Pancreas (tissue), 10 donors: ENCODE measurements around the gene ANKS1B. TPM values are rescaled to one million over a fixed set of nuclear protein-coding genes. Genes with fewer than 3 reads are reported as not detected.

Experiments used
- ATAC-seq, 4 donors: fragments of 200-7000 bp; cut with Tn5 transposase; one replicate each; pipeline versions ENCODE4 v1.8.0 to v1.9.1; 2020; ENCODE audit warnings: mild to moderate bottlenecking in 4 of 4, moderate library complexity in 4 of 4
- DNase-seq, 6 donors: peaks; one replicate each; pipeline ENCODE4 v3.0.0-alpha.2; 2020
- FAIRE-seq: peaks from 2 replicates; lab custom pipeline; 2012; peaks lifted over from hg19 to GRCh38; lab: Jason Lieb, UNC
- H3K27ac ChIP-seq, 4 donors: fragments of 200-600 bp; sonication (generic); 1 replicate in 3 of 4; 2 replicates in 1 of 4; pipeline versions ENCODE4 v1.5.0 to v1.8.0; 2020
- H3K27me3 ChIP-seq, 4 donors: fragments of 200-600 bp; one replicate each; pipeline ENCODE4 v1.8.0; 2021
- H3K36me3 ChIP-seq, 3 donors: fragments of 200-600 bp; sonication (generic) in 1 of 3; one replicate each; pipeline versions ENCODE4 v1.5.0 to v1.8.0; 2020 to 2021
- H3K4me1 ChIP-seq, 3 donors: fragments of 200-600 bp; one replicate each; pipeline ENCODE4 v1.8.0; 2021
- H3K4me3 ChIP-seq, 4 donors: fragments of 200-600 bp; sonication (generic) in 2 of 4; one replicate each; pipeline versions ENCODE4 v1.5.0 to v1.8.0; 2020 to 2021
- H3K9me3 ChIP-seq, 4 donors: fragments of 200-600 bp; one replicate each; pipeline ENCODE4 v1.8.0; 2021
- WGBS, 2 donors: extraction: QIAGEN DNeasy Blood & Tissue Kit; methylation state at CpG; one replicate each; pipeline ENCODE4 v1.1.7; 2013; 5-methylcytosine and 5-hydroxymethylcytosine counted together
- intact Hi-C, 3 donors: fragments of 100-400 bp; cut with DNase I; formaldehyde crosslinking; loops; one replicate each; pipeline versions ENCODE4 v1.11.1 to v1.14.2; 2022
- polyA plus RNA-seq, 2 donors: library from polyadenylated mRNA; stranded (reverse); fragments of 200-250 nt; gene quantifications; one replicate each; pipeline ENCODE4 v1.2.3, GENCODE V29; 2013
- total RNA-seq, 6 donors: library from RNA; stranded (reverse); fragmentation: NEBNext Ultra II Directional in 4 of 6; extraction: Animal tissue kit (Norgen Biotek cat#: 25700) in 4 of 6; gene quantifications; one replicate each; pipeline versions ENCODE4 v1.2.1 to v1.2.4, GENCODE V29; 2021 to 2023
- TF ChIP-seq, protein P1 (sequence below), 4 donors: fragments of 200-600 bp; sonication (generic) in 3 of 4; IDR thresholded peaks; one replicate each; pipeline versions ENCODE4 v1.5.0 to v1.8.0; 2021; ENCODE audit warnings: antibody characterized with exemption in 4 of 4
- donor health status: healthy with polysubstance abuse.
- donor health status: DM: no; HTN: no; CAD: no; lungs with moderate emphysema.
- donor health status: DM: no; HTN: no; CAD: no.
- donor health status: control.
- donor health status: control.
- donor health status: Bipolar disorder and iron deficiency.
- donor health status: DM: yes; HTN: yes; CAD: no.
- donor health status: DM: no; HTN: no; CAD: no.
- donor health status: DM: no; HTN: no; CAD: no.
- donor health status: DM: yes; HTN: yes; CAD: no.

The ANKS1B gene
- total and polyA plus RNA-seq, 8 donors = 0.49 to 3.2 (median 1.9) TPM

DNA sequence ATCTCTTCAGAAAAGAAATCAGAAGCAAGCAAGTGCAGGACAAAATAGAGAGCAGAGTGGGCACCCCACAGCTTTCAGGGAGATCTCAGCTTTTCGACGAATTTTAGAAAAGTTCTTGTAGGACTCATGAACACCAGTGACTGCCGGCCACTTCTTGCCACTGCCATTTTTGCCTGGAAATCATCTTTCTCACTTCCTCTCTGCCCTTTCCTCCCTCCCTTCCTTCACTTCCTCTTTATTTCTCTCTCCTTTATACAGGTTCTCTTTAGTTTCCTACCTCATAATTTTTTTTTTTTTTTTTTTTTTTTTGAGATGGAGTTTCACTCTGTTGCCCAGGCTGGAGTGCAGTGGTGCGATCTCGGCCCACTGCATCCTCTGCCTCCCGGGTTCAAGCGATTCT is 1154.1 kb downstream of the ANKS1B start:
- DNase-seq = no peak
- ATAC-seq = no peak
- 64 to 77% methylated on average over 7 of the region's 7 CpGs for WGBS, 2 donors
- intact Hi-C loops = no loop called here
- H3K27ac ChIP-seq = no peak overlapping the region
- TF ChIP-seq, protein P1, sequence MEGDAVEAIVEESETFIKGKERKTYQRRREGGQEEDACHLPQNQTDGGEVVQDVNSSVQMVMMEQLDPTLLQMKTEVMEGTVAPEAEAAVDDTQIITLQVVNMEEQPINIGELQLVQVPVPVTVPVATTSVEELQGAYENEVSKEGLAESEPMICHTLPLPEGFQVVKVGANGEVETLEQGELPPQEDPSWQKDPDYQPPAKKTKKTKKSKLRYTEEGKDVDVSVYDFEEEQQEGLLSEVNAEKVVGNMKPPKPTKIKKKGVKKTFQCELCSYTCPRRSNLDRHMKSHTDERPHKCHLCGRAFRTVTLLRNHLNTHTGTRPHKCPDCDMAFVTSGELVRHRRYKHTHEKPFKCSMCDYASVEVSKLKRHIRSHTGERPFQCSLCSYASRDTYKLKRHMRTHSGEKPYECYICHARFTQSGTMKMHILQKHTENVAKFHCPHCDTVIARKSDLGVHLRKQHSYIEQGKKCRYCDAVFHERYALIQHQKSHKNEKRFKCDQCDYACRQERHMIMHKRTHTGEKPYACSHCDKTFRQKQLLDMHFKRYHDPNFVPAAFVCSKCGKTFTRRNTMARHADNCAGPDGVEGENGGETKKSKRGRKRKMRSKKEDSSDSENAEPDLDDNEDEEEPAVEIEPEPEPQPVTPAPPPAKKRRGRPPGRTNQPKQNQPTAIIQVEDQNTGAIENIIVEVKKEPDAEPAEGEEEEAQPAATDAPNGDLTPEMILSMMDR (IDR thresholded peaks at IDR 0.05) = no peak
- H3K9me3 ChIP-seq = no peaks in the 10 kb centered on the region
- no peaks in the 10 kb centered on the region for H3K27me3 ChIP-seq
- no peak overlapping the region for H3K4me3 ChIP-seq
- no peaks in the 10 kb centered on the region for H3K4me1 ChIP-seq
- no peak for FAIRE-seq
- H3K36me3 ChIP-seq = no peaks in the 10 kb centered on the region

DNA sequence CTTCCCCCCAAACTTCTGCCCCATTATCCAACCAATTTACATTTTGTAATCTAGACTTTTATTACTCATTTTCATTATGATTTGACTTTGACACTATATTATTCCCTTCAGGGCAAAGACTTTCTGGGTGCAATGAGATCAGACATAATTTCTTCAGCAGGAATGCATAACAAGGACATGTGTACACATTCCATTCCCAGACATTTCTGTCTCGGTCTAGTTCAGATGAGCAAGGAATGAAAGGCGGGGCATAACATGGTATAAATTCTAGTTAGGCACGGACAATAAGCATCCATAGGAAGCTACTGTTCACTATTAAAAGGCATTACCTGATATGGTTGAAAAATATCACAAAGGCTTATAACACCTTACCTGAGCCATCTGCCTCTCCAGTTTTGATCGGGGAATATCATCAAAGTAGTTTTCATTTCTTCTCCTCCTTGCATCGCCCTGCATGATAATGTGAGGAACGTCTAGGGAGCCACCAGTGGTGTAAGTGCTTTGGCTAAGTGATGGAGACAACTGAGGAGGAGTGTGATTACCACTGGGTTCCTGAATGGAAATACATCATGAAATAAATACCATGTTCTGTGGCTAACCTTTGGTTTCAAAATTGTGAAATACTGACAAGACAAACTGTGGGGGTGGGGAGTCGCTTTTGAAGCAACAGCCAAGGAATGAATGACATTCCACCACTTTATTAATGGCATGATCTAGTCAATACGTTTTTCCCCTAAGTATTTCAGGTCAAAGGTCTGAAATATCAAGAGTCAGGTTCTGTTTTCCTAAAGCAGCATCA is 1155.7 kb downstream of the ANKS1B start:
- Histone ChIP-seq H3K4me1 (no peaks in the 10 kb centered on the region), H3K27ac (no peak overlapping the region), H3K9me3 (no peaks in the 10 kb centered on the region), H3K36me3 (no peaks in the 10 kb centered on the region), H3K4me3 (no peak overlapping the region), H3K27me3 (no peaks in the 10 kb centered on the region)
- intact Hi-C loops = no loop called here
- 60 to 70% methylated on average over 8 of the region's 8 CpGs for WGBS, 2 donors
- DNase-seq = no peak
- no peak for ATAC-seq
- TF ChIP-seq, protein P1 (IDR thresholded peaks at IDR 0.05) = no peak
- FAIRE-seq = no peak

DNA sequence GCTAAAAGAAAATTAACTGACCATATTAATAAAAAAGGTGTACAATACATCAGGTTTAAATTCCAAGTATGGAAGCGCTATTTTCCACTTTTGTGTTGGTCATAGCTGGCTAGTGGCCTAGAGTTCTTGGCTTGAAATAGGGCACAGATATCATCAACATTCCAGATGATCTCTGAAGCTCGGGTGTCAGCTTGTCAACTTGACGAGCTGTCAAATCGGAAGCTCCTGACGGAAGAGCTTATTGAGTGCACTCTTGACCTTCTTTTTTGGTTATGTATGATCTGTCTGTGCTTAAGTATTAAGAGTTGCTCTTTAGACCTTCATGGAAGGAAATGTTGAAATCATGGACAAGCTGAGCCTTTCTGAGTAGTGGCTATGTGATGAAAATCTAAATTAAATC is 1161.7 kb downstream of the ANKS1B start:
- no peak overlapping the region for H3K27ac ChIP-seq
- H3K9me3 ChIP-seq = no peaks in the 10 kb centered on the region
- intact Hi-C loops = no loop called here
- TF ChIP-seq, protein P1 (IDR thresholded peaks at IDR 0.05) = no peak
- H3K27me3 ChIP-seq = no peaks in the 10 kb centered on the region
- ATAC-seq (no peak), FAIRE-seq (no peak), DNase-seq (no peak)
- no peaks in the 10 kb centered on the region for H3K4me1 ChIP-seq
- no peak overlapping the region for H3K4me3 ChIP-seq
- no peaks in the 10 kb centered on the region for H3K36me3 ChIP-seq
- 84% methylated on average over 5 of the region's 5 CpGs for WGBS, 2 donors

DNA sequence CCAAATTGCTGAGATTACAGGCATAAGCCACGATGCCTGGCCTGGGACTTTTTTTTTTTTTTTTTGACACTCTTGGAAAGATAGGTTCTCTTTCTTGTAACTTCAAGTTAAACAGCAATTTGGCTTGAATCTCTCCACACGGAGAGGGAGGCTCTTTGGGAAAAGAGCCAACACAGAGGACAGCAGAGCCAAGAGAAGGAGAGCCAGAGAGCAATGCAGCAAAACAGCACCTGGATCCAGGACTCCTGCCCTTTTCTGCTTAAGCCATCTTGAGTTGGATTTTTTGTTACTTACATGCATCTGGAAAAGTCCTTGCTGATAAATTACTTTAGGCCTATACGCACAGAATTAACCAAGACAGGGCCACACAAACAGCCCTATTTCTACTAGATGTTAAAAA is 1162.9 kb downstream of the ANKS1B start:
- Histone ChIP-seq H3K36me3 (no peaks in the 10 kb centered on the region), H3K27ac (no peak overlapping the region), H3K27me3 (no peaks in the 10 kb centered on the region), H3K4me3 (no peak overlapping the region), H3K4me1 (no peaks in the 10 kb centered on the region), H3K9me3 (no peaks in the 10 kb centered on the region)
- FAIRE-seq = no peak
- TF ChIP-seq, protein P1 (IDR thresholded peaks at IDR 0.05) = no peak
- no peak for ATAC-seq
- intact Hi-C loops = no loop called here
- no peak for DNase-seq
- 47 to 55% methylated on average over 3 of the region's 3 CpGs for WGBS, 2 donors

GRCh38 chr12:98821232-98821631 is 1163.5 kb downstream of the ANKS1B start:
- H3K4me3 ChIP-seq = no peak overlapping the region
- WGBS, 2 donors = 90 to 91% methylated on average over 2 of the region's 2 CpGs
- H3K36me3 ChIP-seq = no peaks in the 10 kb centered on the region
- no peaks in the 10 kb centered on the region for H3K27me3 ChIP-seq
- DNase-seq = no peak
- TF ChIP-seq, protein P1 (IDR thresholded peaks at IDR 0.05) = no peak
- H3K9me3 ChIP-seq = no peaks in the 10 kb centered on the region
- no peak for FAIRE-seq
- no peak for ATAC-seq
- no peak overlapping the region for H3K27ac ChIP-seq
- intact Hi-C loops = no loop called here
- H3K4me1 ChIP-seq = no peaks in the 10 kb centered on the region
